ENCODE measurements around the gene ATOH7.
"Not testable (repeated sequence)": the region's sequence is repeated elsewhere in the genome, so short reads cannot be mapped to it uniquely, and the experiment has no call there.

Gene ATOH7

GRCh38 chr10:68249297-68249696 lies 17.4 kb upstream of the ATOH7 start:
- peaks cover 14% of the 10 kb centered on the region for H3F3A ChIP-seq (ENCODE audit: insufficient read depth, low read length)
- DNase-seq, result no peak
- no peaks in the 10 kb centered on the region for H3K9me3 ChIP-seq (replicated peaks; ENCODE audit: insufficient read depth, low read length)
- no peaks in the 10 kb centered on the region for H3K79me2 ChIP-seq (ENCODE audit: low read length)
- no peak overlapping the region for H3K4me3 ChIP-seq (ENCODE audit: low read length)
- no peaks in the 10 kb centered on the region for H4K20me1 ChIP-seq (ENCODE audit: insufficient read depth, low read length)
- no peak overlapping the region for H2AFZ ChIP-seq (ENCODE audit: low read length)
- no peaks in the 10 kb centered on the region for H3K36me3 ChIP-seq (replicated peaks; ENCODE audit: insufficient read depth, low read length)
- no peak for TF ChIP-seq EZH2phosphoT487 (IDR thresholded peaks at IDR 0.05; ENCODE audit: low read length)
- TF ChIP-seq EZH2 (optimal IDR thresholded peaks at IDR 0.05; ENCODE audit: low read depth, low read length), result no peak
- TF ChIP-seq CTCF (IDR thresholded peaks at IDR 0.05; ENCODE audit: low read length), result no peak
- no peak overlapping the region for H3K27ac ChIP-seq (ENCODE audit: low read length)
- no peaks in the 10 kb centered on the region for H3K9me2 ChIP-seq (replicated peaks; ENCODE audit: insufficient read depth, low read length)
- H3K9ac ChIP-seq (ENCODE audit: low read length), result no peak overlapping the region
- H3K4me2 ChIP-seq (ENCODE audit: low read depth, low read length), result no peak overlapping the region
- no peaks in the 10 kb centered on the region for H3K27me3 ChIP-seq (replicated peaks; ENCODE audit: insufficient read depth, low read length)
- H3K4me1 ChIP-seq (ENCODE audit: low read length), result peaks cover 28% of the 10 kb centered on the region

DNA sequence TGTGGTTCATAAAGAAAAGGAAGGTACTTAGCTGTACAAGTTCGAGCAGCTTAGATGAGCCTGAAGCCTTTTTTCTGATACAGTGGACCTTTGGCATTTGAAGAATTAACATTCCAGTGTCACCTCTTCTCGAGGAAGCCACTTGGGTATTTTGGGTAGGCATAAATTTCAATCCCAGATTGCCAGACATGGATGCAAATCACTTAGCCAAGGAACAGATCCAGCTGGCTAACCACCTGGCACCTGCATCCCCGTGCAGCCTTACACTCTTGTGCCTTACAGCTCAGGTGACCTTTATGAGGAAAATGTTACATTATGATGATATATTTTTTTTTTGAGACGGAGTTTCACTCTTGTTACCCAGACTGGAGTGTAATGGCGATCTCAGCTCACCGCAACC lies 16.0 kb upstream of the ATOH7 start:
- H3K79me2 ChIP-seq (ENCODE audit: low read length), result no peaks in the 10 kb centered on the region
- no peak overlapping the region for H3K4me2 ChIP-seq (ENCODE audit: low read depth, low read length)
- H3K27ac ChIP-seq (ENCODE audit: low read length), result no peak overlapping the region
- H3K9ac ChIP-seq (ENCODE audit: low read length), result no peak overlapping the region
- no peaks in the 10 kb centered on the region for H3K9me3 ChIP-seq (replicated peaks; ENCODE audit: insufficient read depth, low read length)
- no peak for DNase-seq
- H3K36me3 ChIP-seq (replicated peaks; ENCODE audit: insufficient read depth, low read length), result no peaks in the 10 kb centered on the region
- TF ChIP-seq CTCF (IDR thresholded peaks at IDR 0.05; ENCODE audit: low read length), result no peak
- no peak for TF ChIP-seq EZH2phosphoT487 (IDR thresholded peaks at IDR 0.05; ENCODE audit: low read length)
- TF ChIP-seq EZH2 (optimal IDR thresholded peaks at IDR 0.05; ENCODE audit: low read depth, low read length), result no peak
- H3K9me2 ChIP-seq (replicated peaks; ENCODE audit: insufficient read depth, low read length), result no peaks in the 10 kb centered on the region
- no peaks in the 10 kb centered on the region for H3K27me3 ChIP-seq (replicated peaks; ENCODE audit: insufficient read depth, low read length)
- H4K20me1 ChIP-seq (ENCODE audit: insufficient read depth, low read length), result no peaks in the 10 kb centered on the region
- H3K4me1 ChIP-seq (ENCODE audit: low read length), result peaks cover 17% of the 10 kb centered on the region
- 0 out of 2 replicates have a peak, but pooled peaks cover 3% of the 10 kb centered on the region for H3F3A ChIP-seq (ENCODE audit: insufficient read depth, low read length)
- no peak overlapping the region for H3K4me3 ChIP-seq (ENCODE audit: low read length)
- H2AFZ ChIP-seq (ENCODE audit: low read length), result no peak overlapping the region

GRCh38 chr10:68246397-68246796 lies 14.5 kb upstream of the ATOH7 start:
- not testable (repeated sequence) for H3K36me3 ChIP-seq (replicated peaks; ENCODE audit: insufficient read depth, low read length); H3K4me2 ChIP-seq (ENCODE audit: low read depth, low read length); DNase-seq; H3F3A ChIP-seq (ENCODE audit: insufficient read depth, low read length); H2AFZ ChIP-seq (ENCODE audit: low read length); H3K79me2 ChIP-seq (ENCODE audit: low read length); H3K27me3 ChIP-seq (replicated peaks; ENCODE audit: insufficient read depth, low read length); H3K4me3 ChIP-seq (ENCODE audit: low read length); H4K20me1 ChIP-seq (ENCODE audit: insufficient read depth, low read length); H3K27ac ChIP-seq (ENCODE audit: low read length); H3K4me1 ChIP-seq (ENCODE audit: low read length); H3K9ac ChIP-seq (ENCODE audit: low read length); H3K9me3 ChIP-seq (replicated peaks; ENCODE audit: insufficient read depth, low read length); H3K9me2 ChIP-seq (replicated peaks; ENCODE audit: insufficient read depth, low read length)

DNA sequence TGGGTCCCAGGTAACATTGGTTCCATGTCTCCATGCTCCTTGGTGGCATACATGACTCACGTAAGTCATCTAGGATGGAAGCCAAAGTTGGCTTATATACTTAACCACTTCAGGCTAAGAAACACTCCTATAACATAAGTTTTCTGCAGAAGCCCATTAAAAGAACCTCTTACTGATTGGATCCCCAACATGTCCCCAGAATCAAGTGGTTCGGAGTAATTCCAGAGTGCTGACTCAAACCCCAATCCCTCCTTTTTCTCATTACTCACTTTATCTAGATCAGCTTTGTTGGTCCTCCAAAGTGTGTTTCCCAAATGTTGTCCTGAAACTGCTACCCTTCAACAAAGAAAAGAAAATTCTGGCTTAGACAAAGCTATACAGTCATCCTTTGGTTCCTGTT lies 10.1 kb upstream of the ATOH7 start:
- Histone ChIP-seq H3K79me2 (ENCODE audit: low read length) (no peaks in the 10 kb centered on the region), H2AFZ (ENCODE audit: low read length) (no peak overlapping the region), H3K36me3 (replicated peaks; ENCODE audit: insufficient read depth, low read length) (no peaks in the 10 kb centered on the region), H3K9ac (ENCODE audit: low read length) (no peak overlapping the region), H3K4me1 (ENCODE audit: low read length) (peaks cover 15% of the 10 kb centered on the region), H3K27me3 (replicated peaks; ENCODE audit: insufficient read depth, low read length) (no peaks in the 10 kb centered on the region), H3K9me2 (replicated peaks; ENCODE audit: insufficient read depth, low read length) (no peaks in the 10 kb centered on the region), H3F3A (ENCODE audit: insufficient read depth, low read length) (peaks cover 10% of the 10 kb centered on the region), H3K27ac (ENCODE audit: low read length) (no peak overlapping the region), H4K20me1 (ENCODE audit: insufficient read depth, low read length) (no peaks in the 10 kb centered on the region), H3K4me3 (ENCODE audit: low read length) (no peak overlapping the region), H3K9me3 (replicated peaks; ENCODE audit: insufficient read depth, low read length) (no peaks in the 10 kb centered on the region), H3K4me2 (ENCODE audit: low read depth, low read length) (no peak overlapping the region)
- TF ChIP-seq CTCF (IDR thresholded peaks at IDR 0.05; ENCODE audit: low read length), result no peak
- TF ChIP-seq EZH2phosphoT487 (IDR thresholded peaks at IDR 0.05; ENCODE audit: low read length), result no peak
- no peak for TF ChIP-seq EZH2 (optimal IDR thresholded peaks at IDR 0.05; ENCODE audit: low read depth, low read length)
- no peak for DNase-seq

Data from MM.1S (cell line).